HG02610 (cell line): ENCODE measurements around the gene DLL4.

Experiments used
- ATAC-seq: cut with Tn5 transposase; IDR thresholded peaks from one replicate; pipeline ENCODE4 v1.9.1; 2021; ENCODE audit warnings: mild to moderate bottlenecking, moderate library complexity; ENCODE audit not compliant: unreplicated experiment

The DLL4 gene

GRCh38 chr15:40906091-40906990 lies 22.8 kb upstream of the DLL4 start:
- ATAC-seq, result peak; percentile 65

GRCh38 chr15:40906991-40907802 lies 21.9 kb upstream of the DLL4 start:
- ATAC-seq, result no peak

- no peak for ATAC-seq
Observed at GRCh38 chr15:40908095-40908494, 21.0 kb upstream of the DLL4 start.

GRCh38 chr15:40909662-40910630 lies 19.2 kb upstream of the DLL4 start:
- no peak for ATAC-seq

- ATAC-seq, result no peak
Observed at GRCh38 chr15:40911141-40911540, 18.0 kb upstream of the DLL4 start.

- no peak for ATAC-seq
Observed at GRCh38 chr15:40911693-40912092, 17.4 kb upstream of the DLL4 start.

GRCh38 chr15:40912478-40912877 lies 16.7 kb upstream of the DLL4 start:
- no peak for ATAC-seq

GRCh38 chr15:40914013-40914412 lies 15.1 kb upstream of the DLL4 start:
- no peak for ATAC-seq

GRCh38 chr15:40914486-40914885 lies 14.7 kb upstream of the DLL4 start:
- ATAC-seq, result no peak

GRCh38 chr15:40915116-40915661 lies 14.0 kb upstream of the DLL4 start:
- ATAC-seq, result no peak

GRCh38 chr15:40915679-40916078 lies 13.5 kb upstream of the DLL4 start:
- no peak for ATAC-seq

GRCh38 chr15:40917585-40917984 lies 11.6 kb upstream of the DLL4 start:
- ATAC-seq, result no peak

- ATAC-seq, result no peak
Observed at GRCh38 chr15:40918146-40918798, 10.9 kb upstream of the DLL4 start.

GRCh38 chr15:40918799-40919392 lies 10.2 kb upstream of the DLL4 start:
- ATAC-seq, result no peak

- ATAC-seq, result no peak
Observed at GRCh38 chr15:40921949-40922607, 7.1 kb upstream of the DLL4 start.

- ATAC-seq, result no peak
Observed at GRCh38 chr15:40922608-40923005, 6.5 kb upstream of the DLL4 start.

- no peak for ATAC-seq
Observed at GRCh38 chr15:40923551-40923950, 5.6 kb upstream of the DLL4 start.

GRCh38 chr15:40925495-40925862 lies 3.7 kb upstream of the DLL4 start:
- no peak for ATAC-seq
